ENCODE results near the gene MUC4. TPM values are rescaled to one million over a fixed set of nuclear protein-coding genes. Genes with fewer than 3 reads are reported as not detected.

Gene MUC4
- total and polyA plus RNA-seq, 9 of the 15 experiments (the other 6 are each of a cell fraction or from before 2014, with no cell fraction given) = under 0.01 to 0.21 (median 0.10) TPM; not detected in 4

- TF ChIP-seq ZBTB11 (CRISPR knock-in tag; IDR thresholded peaks at IDR 0.05) = no peak
- no peak for TF ChIP-seq NFATC3 (IDR thresholded peaks at IDR 0.05)
- TF ChIP-seq HNRNPH1 (optimal IDR thresholded peaks at IDR 0.05; ENCODE audit: low read depth, low read length) = no peak
- TF ChIP-seq TRIM24 (IDR thresholded peaks at IDR 0.05) = no peak
- TF ChIP-seq ZBED1 (IDR thresholded peaks at IDR 0.05) = no peak
- 0 out of 2 replicates have a peak, but pooled peaks have one; percentile 51 for TF ChIP-seq KLF13 (tag; IDR thresholded peaks at IDR 0.05; ENCODE audit: borderline replicate concordance, low read depth)
- no peak for TF ChIP-seq NELFE (IDR thresholded peaks at IDR 0.05; ENCODE audit: insufficient read depth, insufficient read length)
- no peak for TF ChIP-seq ZNF609 (CRISPR knock-in tag; IDR thresholded peaks at IDR 0.05; ENCODE audit: borderline replicate concordance)
- TF ChIP-seq CLOCK (CRISPR knock-in tag; IDR thresholded peaks at IDR 0.05; ENCODE audit: borderline replicate concordance) = no peak
- peak; percentile 68; the same call in 1 of the 2 replicates for TF ChIP-seq TCF7L2 (IDR thresholded peaks at IDR 0.05; ENCODE audit: low read depth, low read length)
- 0 out of 2 replicates have a peak, but pooled peaks have one; percentile 17 for TF ChIP-seq BHLHE40 (IDR thresholded peaks at IDR 0.05; ENCODE audit: low read length)
- peak; percentile 36; the same call in 1 of the 2 replicates for TF ChIP-seq TFAP4 (CRISPR knock-in tag; IDR thresholded peaks at IDR 0.05; ENCODE audit: borderline replicate concordance)
- 0 out of 2 replicates have a peak, but pooled peaks have one; percentile 33 for TF ChIP-seq JUND (IDR thresholded peaks at IDR 0.05; ENCODE audit: borderline replicate concordance, low read depth, low read length)
- no peak for TF ChIP-seq JUND (tag; IDR thresholded peaks at IDR 0.05; ENCODE audit: borderline replicate concordance, low read depth, low read length)
These were observed at the start of gene MUC4 (continued) for GRCh38 chr3:195811756-195812155.

Measured in K562 (cell line).